GM19193 (cell line): ENCODE results near the gene PTPRD.

Experiments
- POLR2A ChIP-seq: IDR thresholded peaks from 4 replicates; pipeline ENCODE4 v1.6.1; 2011; ENCODE audit not compliant: insufficient read depth, insufficient read length; ENCODE audit errors: extremely low read depth

PTPRD gene

GRCh38 chr9:9574080-9574479 lies 1038.7 kb downstream of the PTPRD start:
- no peak for TF ChIP-seq POLR2A

GRCh38 chr9:9565700-9566099 lies 1047.1 kb downstream of the PTPRD start:
- TF ChIP-seq POLR2A = no peak

GRCh38 chr9:9563817-9564216 lies 1049.0 kb downstream of the PTPRD start:
- no peak for TF ChIP-seq POLR2A

GRCh38 chr9:9560382-9561035 lies 1052.3 kb downstream of the PTPRD start:
- no peak for TF ChIP-seq POLR2A

GRCh38 chr9:9558907-9559306 lies 1053.9 kb downstream of the PTPRD start:
- TF ChIP-seq POLR2A = no peak

- TF ChIP-seq POLR2A = no peak
These were observed 1054.9 kb downstream of the PTPRD start for GRCh38 chr9:9557804-9558334.

- no peak for TF ChIP-seq POLR2A
These were observed 1055.7 kb downstream of the PTPRD start for GRCh38 chr9:9556865-9557803.

- TF ChIP-seq POLR2A = no peak
These were observed 1060.1 kb downstream of the PTPRD start for GRCh38 chr9:9552665-9553064.

GRCh38 chr9:9538766-9539165 lies 1074.0 kb downstream of the PTPRD start:
- TF ChIP-seq POLR2A = no peak

GRCh38 chr9:9538356-9538755 lies 1074.4 kb downstream of the PTPRD start:
- no peak for TF ChIP-seq POLR2A

GRCh38 chr9:9536523-9536922 lies 1076.3 kb downstream of the PTPRD start:
- no peak for TF ChIP-seq POLR2A

GRCh38 chr9:9523476-9524139 lies 1089.2 kb downstream of the PTPRD start:
- no peak for TF ChIP-seq POLR2A

GRCh38 chr9:9522406-9522805 lies 1090.4 kb downstream of the PTPRD start:
- no peak for TF ChIP-seq POLR2A

- no peak for TF ChIP-seq POLR2A
These were observed 1091.6 kb downstream of the PTPRD start for GRCh38 chr9:9521033-9521779.
